ENCODE data around the gene RNASEH2B. TPM values are rescaled to one million over a fixed set of nuclear protein-coding genes. Genes with fewer than 3 reads are reported as not detected.

RNASEH2B gene
- total RNA-seq, 1 experiment from 2014 or later: 76.6 TPM

DNA sequence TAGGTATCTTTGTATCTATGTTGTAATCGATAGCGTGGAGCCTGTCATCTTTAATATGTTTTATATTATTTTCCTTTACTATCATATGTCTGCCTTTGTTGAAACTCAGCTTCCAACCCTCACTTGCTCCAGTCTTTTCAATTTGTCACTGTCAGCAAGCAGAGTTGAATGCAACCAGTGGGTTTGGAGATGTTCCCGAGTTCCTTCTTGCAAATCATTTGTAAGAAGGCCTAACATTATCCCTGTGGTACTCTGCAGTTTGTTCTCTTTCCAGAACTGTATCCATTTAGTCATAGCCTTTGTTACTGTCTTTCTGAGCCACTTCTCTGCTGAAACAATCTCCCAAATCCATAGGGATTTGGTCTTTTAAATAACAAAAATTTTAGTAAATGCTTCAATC, 41.8 kb downstream of the RNASEH2B start:
- H3K27me3 ChIP-seq: no peaks in the 10 kb centered on the region
- no peak overlapping the region for H3K4me3 ChIP-seq
- no peak for DNase-seq
- H3K36me3 ChIP-seq: peaks cover 16% of the 10 kb centered on the region
- no peaks in the 10 kb centered on the region for H3K9me3 ChIP-seq

DNA sequence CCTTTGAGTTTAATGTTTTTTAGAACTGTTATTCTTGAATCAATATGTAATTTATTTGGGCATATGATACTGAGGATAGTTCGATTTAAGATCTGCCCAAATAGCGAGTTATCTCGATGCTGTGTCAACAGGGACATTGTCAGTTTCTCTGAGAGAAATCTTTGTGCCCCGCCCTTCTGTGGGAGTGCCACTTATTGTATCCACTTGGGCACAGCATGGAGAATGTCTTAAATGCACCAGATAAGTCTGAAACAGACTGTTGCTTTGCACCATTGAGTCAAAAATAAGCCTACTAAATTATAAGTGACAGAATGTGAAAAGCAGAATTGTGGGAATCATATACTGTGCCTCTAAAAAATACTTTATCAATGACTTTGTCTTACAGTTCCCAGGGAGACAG, 45.6 kb downstream of the RNASEH2B start:
- no peak overlapping the region for H3K4me3 ChIP-seq
- no peak for DNase-seq
- H3K27me3 ChIP-seq: no peaks in the 10 kb centered on the region
- H3K36me3 ChIP-seq: peaks cover 6% of the 10 kb centered on the region; the same call in 1 of the 2 replicates
- no peaks in the 10 kb centered on the region for H3K9me3 ChIP-seq

DNA sequence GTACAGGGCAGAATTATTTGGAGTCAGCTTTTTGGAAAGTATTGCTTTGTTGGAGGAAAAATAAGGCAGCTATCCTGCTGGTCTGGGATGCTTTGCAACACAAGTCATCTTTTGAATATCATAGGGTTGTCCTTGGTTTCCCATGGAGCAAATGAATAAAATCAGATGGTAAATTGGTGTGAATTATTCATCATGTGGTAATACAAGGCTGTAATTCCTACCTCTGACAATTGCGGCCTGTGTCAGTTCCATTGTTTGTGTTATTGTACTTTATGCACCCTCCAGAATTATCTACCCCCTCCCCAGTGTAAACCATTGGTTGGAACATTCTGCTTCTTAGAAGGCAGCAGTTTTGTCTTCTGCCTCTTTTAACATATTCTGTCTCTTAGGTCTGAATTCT, 46.2 kb downstream of the RNASEH2B start:
- H3K27me3 ChIP-seq: no peaks in the 10 kb centered on the region
- DNase-seq: no peak
- no peaks in the 10 kb centered on the region for H3K9me3 ChIP-seq
- H3K4me3 ChIP-seq: no peak overlapping the region
- peaks cover 5% of the 10 kb centered on the region; the same call in 1 of the 2 replicates for H3K36me3 ChIP-seq

DNA sequence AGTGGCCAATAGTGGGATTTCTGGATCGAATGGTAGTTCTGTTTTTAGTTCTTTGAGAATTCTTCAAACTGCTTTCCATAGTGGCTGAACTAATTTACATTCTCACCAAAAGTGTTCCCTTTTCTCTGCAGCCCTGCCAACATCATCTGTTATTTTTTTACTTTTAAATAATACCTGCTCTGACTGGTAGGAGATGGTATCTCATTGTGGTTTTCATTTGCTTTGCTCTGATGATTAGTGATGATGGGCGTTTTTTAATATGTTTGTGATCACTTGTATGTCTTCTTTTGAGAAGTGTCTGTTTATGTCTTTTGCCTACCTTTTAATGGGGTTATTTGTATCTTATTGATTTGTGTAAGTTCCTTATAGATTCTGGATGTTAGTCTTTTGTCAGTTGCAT, 48.0 kb downstream of the RNASEH2B start:
- peaks cover 5% of the 10 kb centered on the region for H3K36me3 ChIP-seq
- no peaks in the 10 kb centered on the region for H3K9me3 ChIP-seq
- H3K27me3 ChIP-seq: no peaks in the 10 kb centered on the region
- no peak for DNase-seq
- H3K4me3 ChIP-seq: no peak overlapping the region

DNA sequence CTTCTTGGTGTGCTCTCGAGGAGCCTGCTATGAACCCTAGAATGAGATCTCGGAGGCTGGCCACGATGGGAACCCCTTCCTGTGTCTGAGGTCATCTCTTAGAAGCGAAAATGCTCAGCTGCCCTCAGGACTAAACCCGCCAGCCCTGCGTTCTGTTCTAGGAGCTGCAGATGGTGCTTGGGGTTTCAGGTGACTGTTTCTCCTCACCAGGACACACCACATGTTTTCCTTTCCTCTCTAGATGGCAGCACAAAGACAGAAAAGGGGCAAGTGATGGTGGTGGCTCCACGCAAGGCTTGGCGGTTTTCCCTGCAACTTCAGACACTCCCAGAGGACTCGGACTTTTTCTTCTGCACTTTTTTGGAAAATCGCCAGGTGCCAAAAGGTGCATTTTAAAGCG, 60.1 kb downstream of the RNASEH2B start:
- no peak for DNase-seq
- H3K4me3 ChIP-seq: no peak overlapping the region
- H3K9me3 ChIP-seq: no peaks in the 10 kb centered on the region
- H3K36me3 ChIP-seq: peaks cover 6% of the 10 kb centered on the region
- no peaks in the 10 kb centered on the region for H3K27me3 ChIP-seq

DNA sequence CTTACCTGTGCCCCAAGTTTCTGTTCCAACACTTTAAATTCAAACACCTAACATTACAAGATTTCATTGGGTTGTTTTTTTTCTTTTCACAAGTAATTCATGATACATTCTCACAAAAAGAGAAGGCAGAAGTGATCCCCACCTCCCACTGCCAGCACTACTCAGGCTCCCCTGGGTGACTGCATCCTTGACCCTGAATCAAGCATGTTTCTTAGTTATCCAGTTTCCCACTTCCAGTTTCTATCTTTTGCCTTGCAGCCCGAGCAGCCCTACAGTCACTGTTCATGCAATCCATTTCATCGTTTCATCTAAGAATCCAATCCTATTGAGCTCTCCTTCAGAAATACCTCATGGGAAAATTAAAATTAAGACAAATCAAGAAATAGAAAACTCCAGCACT, 61.4 kb downstream of the RNASEH2B start:
- peaks cover 2% of the 10 kb centered on the region; the same call in 1 of the 2 replicates for H3K36me3 ChIP-seq
- DNase-seq: no peak
- H3K4me3 ChIP-seq: no peak overlapping the region
- no peaks in the 10 kb centered on the region for H3K9me3 ChIP-seq
- H3K27me3 ChIP-seq: no peaks in the 10 kb centered on the region

DNA sequence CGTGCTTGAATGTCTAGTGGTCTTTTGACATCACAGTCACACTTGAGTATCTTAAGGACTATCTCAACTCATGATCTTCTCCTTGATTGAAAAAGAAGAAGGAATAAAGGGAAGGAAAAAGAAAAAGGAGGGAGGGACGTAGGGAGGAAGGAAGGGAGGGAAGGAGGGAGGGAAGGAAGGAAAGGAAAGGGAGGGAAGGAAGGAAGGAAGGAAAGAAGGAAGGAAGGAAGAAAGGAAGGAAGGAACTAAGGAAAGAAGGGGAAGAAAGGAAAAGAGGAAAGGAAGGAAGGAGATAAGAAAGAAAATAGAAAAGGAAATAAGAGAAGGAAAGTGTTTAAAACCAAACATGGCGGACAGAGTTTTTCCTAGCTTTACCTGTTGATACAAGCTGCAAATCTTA, 64.7 kb downstream of the RNASEH2B start:
- Histone ChIP-seq H3K9me3 (no peaks in the 10 kb centered on the region), H3K27me3 (no peaks in the 10 kb centered on the region), H3K36me3 (peaks cover 2% of the 10 kb centered on the region; the same call in 1 of the 2 replicates), H3K4me3 (no peak overlapping the region)
- no peak for DNase-seq

DNA sequence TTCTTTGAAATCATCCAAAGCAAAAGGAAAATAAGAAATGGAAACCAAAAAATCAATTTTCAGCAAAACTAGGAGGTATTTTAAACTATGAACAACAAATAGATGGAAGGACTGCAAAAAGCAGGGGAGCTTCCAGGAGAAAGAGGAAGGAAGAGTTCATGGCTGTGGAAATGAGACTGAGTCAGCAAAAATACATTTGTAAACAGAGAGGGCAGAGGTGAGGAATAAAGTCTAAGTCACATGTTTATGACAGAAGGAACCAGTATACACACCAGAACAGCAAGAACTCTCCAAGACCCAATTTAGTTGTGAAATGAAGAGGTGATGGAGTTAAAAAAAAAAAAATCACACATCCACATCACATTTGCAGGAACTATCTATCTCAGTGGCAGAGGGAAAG, 69.6 kb downstream of the RNASEH2B start:
- Histone ChIP-seq H3K27me3 (no peaks in the 10 kb centered on the region), H3K36me3 (no peaks in the 10 kb centered on the region), H3K4me3 (no peak overlapping the region), H3K9me3 (no peaks in the 10 kb centered on the region)
- DNase-seq: no peak

DNA sequence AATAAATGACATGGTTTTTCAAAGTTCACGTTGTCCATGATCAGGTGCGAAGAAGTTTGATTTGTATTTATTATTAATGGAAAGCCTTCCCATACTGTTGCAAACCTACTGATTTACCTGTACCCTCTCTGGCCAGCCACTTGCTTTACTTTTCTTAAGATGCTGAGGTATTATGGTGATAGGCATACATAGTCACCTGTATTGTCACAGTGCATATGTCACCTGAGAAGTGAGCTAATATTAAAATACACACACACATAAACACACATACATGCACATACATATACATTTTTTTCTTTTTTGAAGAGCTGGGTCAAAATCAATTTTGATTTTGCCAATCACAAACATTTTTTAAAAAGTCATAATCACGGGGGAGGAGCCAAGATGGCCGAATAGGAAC, 72.1 kb downstream of the RNASEH2B start:
- Histone ChIP-seq H3K9me3 (no peaks in the 10 kb centered on the region), H3K36me3 (no peaks in the 10 kb centered on the region), H3K27me3 (no peaks in the 10 kb centered on the region), H3K4me3 (no peak overlapping the region)
- DNase-seq: no peak

DNA sequence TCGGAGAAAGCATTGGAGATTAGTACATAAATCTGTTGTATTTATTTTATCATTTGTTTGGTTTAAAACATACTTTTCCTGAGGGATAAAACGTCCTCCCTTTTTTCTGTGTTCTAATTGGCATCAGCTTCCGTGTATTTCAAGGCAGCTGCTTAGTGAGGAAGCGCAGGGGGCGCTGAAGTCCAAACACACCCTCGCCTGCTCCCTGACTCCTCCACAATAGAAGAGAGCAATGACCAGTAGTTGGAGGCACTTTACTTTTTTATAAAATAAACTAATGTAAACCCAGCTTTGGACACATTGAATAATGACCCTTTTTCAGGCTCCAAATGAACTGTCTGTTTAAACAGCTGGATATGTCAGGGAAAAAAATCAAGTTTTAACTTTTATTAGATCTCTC, 79.9 kb downstream of the RNASEH2B start:
- Histone ChIP-seq H3K4me3 (no peak overlapping the region), H3K36me3 (no peaks in the 10 kb centered on the region), H3K9me3 (no peaks in the 10 kb centered on the region), H3K27me3 (no peaks in the 10 kb centered on the region)
- DNase-seq: no peak

DNA sequence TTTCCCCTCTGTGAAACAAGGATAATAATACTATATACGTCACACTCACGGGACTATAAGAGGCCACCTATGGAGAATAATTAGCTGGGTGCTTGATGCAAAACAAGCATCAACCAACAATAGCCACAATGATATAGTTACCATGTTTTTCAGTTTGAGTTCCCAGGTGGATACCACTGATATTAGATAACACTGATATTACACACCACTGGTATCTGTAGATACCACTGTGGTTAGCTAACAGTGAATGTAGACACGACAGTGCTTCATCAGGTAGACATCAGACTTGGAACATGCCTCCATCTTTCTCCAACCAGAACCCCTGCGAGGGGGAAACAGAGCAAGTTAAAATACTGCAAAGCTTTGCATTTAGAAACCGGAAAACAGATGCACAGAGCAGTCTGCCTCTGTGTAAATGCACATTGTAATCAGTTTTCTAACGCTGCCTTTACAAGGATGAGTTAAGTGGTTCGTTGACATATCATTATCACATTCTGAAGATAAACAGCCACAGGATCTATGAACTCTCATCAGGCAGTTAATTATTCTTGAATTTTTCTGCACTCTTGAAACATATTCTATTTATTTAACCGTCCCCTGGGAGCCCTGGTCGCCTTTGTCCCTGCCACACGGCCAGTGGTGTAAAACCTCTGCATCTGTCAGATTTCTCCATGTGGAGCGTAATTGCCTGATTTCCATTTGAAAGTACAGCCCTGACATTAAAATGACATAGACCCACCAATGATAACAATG, 80.7 kb downstream of the RNASEH2B start:
- Histone ChIP-seq H3K4me3 (no peak overlapping the region), H3K36me3 (no peaks in the 10 kb centered on the region), H3K9me3 (no peaks in the 10 kb centered on the region), H3K27me3 (no peaks in the 10 kb centered on the region)
- no peak for DNase-seq

DNA sequence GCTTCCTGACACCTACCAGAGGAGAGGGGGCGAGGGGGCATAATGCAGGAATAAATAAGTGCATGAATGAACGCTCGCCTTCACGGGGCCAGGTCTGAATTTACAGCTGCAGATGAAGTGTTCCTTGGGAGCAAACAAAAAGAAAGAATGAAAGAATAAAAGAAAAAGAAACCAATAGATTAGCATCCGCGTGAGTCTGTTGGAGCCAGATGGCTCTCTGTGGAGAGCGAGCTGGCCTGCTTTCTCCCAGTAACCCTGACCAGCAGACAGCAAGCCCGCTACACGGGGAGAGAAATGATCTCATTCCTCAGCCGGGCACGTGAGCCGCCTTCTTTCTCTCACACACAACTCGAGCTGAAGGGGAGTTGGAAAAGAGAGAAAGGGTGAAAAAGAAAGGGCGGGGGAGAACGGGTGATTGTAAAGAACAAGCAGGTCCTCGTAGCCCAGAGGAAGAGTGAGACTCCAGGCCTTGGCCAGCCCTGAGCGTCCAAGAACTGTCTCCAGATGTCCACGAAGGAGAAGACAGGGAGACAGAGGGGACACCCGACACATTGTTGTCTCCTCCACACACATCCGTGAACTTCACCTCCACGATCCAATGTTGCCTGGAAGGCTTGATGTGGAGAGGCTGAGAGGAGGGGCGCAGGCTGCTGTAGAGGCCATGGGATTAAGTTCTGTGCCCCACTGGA, 81.4 kb downstream of the RNASEH2B start:
- Histone ChIP-seq H3K9me3 (no peaks in the 10 kb centered on the region), H3K4me3 (no peak overlapping the region), H3K36me3 (no peaks in the 10 kb centered on the region), H3K27me3 (no peaks in the 10 kb centered on the region)
- no peak for DNase-seq

DNA sequence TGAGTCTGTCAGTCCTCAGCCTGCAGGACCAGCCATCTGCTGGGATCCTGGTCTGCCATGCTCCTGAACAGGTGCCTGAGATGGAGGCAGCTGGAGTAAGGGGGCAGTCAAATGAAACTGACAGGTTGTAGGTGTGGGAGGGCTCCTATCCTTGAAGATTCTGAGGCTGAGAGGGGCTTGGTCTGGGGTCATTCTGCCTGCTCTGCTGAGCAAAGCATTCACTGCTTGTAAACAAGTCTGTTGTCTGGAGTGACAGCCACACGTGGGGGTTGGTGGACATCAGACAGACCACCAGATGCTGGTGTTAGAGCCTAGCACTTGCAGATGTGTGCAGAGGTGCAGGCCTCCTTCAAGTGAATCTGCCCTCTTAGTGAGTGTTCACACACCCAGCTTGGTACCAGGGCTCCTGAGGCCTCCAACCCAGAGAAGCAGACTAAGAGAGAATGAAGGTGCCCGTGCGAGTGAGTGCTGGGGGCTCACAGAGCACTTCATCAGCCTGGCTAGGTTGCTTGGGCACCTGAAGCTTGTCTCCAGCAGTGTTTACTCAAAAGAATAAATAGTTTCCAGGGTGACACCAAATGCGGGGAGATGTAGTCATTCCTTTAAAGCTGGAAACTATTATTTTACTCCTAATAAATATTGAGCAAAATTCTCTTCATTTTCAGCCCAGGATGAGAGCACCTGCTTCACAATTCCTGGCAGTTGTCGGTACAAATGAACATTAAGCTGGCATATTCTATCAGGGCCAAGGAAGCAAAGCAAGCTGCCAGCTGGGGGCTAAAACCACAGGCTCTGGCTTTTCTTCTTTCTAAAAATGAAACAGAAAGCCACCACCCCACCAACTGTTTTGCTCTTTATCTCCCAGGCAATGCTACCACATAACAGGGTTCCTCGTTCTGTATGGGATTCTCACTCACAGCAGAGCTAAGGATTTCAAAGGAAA, 82.3 kb downstream of the RNASEH2B start:
- Histone ChIP-seq H3K36me3 (no peaks in the 10 kb centered on the region), H3K27me3 (no peaks in the 10 kb centered on the region), H3K9me3 (no peaks in the 10 kb centered on the region), H3K4me3 (no peak overlapping the region)
- no peak for DNase-seq

DNA sequence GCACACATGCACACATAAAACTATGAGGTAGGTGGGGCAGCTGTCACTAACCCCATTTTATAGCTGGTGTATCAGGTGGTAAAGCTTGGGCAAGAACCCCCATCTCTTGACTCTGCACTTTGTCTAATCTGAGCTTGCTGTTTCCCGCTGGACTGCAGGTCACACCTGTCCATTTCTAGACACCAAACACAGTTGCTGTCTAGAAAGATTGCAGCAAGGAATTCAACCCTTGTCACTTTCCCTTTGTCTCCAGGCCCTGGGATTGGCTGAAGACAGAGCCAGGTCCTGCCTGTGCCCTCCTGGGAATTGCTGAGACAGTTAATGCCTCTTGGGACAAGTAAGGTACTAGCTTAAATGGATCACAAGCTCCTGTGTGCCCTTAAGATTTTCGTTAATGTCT, 83.8 kb downstream of the RNASEH2B start:
- DNase-seq: no peak
- H3K9me3 ChIP-seq: no peaks in the 10 kb centered on the region
- no peak overlapping the region for H3K4me3 ChIP-seq
- no peaks in the 10 kb centered on the region for H3K36me3 ChIP-seq
- no peaks in the 10 kb centered on the region for H3K27me3 ChIP-seq

DNA sequence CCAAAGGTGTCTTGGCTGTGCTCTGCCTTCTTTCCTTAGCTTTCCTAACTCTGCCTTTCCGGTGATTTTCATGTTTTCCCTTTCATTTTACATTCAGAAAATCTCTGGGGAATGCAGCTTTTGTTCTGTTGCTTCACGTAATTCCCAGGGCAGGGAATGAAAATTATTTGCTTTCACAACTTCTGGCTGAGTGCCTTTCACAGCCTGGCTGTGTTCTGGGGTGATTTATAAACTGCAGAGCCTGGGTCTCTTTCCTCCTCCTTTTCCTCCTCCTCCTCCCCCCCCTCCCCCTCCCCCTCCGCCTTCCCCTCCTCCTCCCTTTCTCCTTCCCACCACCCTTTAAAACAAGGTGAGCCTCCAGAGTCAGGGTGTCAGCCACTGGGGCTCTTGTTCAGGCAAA, 84.3 kb downstream of the RNASEH2B start:
- no peak for DNase-seq
- no peaks in the 10 kb centered on the region for H3K9me3 ChIP-seq
- no peaks in the 10 kb centered on the region for H3K27me3 ChIP-seq
- no peak overlapping the region for H3K4me3 ChIP-seq
- H3K36me3 ChIP-seq: no peaks in the 10 kb centered on the region

DNA sequence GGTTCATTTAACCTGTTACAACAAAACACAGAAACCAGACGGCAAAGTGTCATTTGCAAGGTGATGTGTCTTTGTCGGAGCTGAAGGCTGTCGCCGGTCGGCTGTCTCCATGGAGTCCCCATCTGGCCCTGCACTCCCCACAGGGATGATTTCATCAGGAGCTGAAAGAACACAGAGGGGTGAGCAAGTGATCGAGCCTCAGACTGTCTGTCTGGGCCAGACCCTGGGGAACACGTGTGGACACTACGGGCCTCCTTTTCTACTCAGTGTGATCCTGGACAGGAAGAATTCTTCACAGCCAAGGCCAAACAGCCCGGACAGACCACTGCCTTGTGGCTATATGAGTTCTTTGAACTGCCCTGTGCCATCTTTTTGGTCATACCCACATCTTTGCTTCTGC, 85.1 kb downstream of the RNASEH2B start:
- no peak overlapping the region for H3K4me3 ChIP-seq
- H3K36me3 ChIP-seq: no peaks in the 10 kb centered on the region
- H3K27me3 ChIP-seq: no peaks in the 10 kb centered on the region
- no peak for DNase-seq
- H3K9me3 ChIP-seq: no peaks in the 10 kb centered on the region

DNA sequence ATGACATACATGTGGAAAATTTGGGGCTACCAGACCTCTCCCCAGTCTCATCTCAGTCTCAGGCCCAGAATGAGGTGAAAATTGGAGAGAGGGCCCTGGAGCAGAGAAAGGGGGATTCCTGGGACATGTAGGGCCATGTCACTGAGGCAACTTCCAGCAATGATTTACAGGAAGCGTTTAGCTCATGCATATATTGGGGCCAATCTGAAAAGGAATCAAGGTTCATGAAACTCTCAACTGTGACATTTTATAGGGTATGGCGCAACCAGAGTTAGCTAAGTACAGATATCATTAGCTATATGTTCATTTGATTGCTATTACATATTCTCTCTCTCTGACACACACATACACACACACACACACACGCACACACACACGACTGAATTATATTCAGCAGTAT, 86.3 kb downstream of the RNASEH2B start:
- Histone ChIP-seq H3K4me3 (no peak overlapping the region), H3K9me3 (no peaks in the 10 kb centered on the region), H3K36me3 (no peaks in the 10 kb centered on the region), H3K27me3 (no peaks in the 10 kb centered on the region)
- no peak for DNase-seq

Data from MG63 (cell line).